KG1 (cell line): Measurements from ENCODE around the gene DHDH.

Source experiments
- DNase-seq: peaks from one replicate; lab custom pipeline; 2025; lab: John Stamatoyannopoulos, UW

Gene DHDH

GRCh38 chr19:48950159-48950558, 16.7 kb downstream of the DHDH start:
- no peak for DNase-seq

- DNase-seq: no peak
These were observed 17.5 kb downstream of the DHDH start for GRCh38 chr19:48950830-48951519.

GRCh38 chr19:48953141-48953540, 19.6 kb downstream of the DHDH start:
- DNase-seq: no peak

GRCh38 chr19:48953990-48954594, 20.6 kb downstream of the DHDH start:
- DNase-seq: no peak

GRCh38 chr19:48954595-48955307, 21.3 kb downstream of the DHDH start, which contains the start of gene BAX:
Gene BAX (plus strand): TSS chr19:48954875. CDS start chr19:48954929, 54 bp downstream.
- DNase-seq: peak; percentile 68

GRCh38 chr19:48955308-48955958, 21.9 kb downstream of the DHDH start:
- no peak for DNase-seq

GRCh38 chr19:48958006-48958405, 24.5 kb downstream of the DHDH start:
- DNase-seq: no peak

- no peak for DNase-seq
These were observed 26.1 kb downstream of the DHDH start for GRCh38 chr19:48959341-48960239.

GRCh38 chr19:48961051-48961649, 27.7 kb downstream of the DHDH start:
- no peak for DNase-seq

GRCh38 chr19:48961673-48962028, 28.2 kb downstream of the DHDH start:
- DNase-seq: no peak

- peak; percentile 60 for DNase-seq
These were observed 28.7 kb downstream of the DHDH start for GRCh38 chr19:48962029-48962848.

- no peak for DNase-seq
These were observed 29.3 kb downstream of the DHDH start for GRCh38 chr19:48962849-48963165.

- no peak for DNase-seq
These were observed 30.1 kb downstream of the DHDH start for GRCh38 chr19:48963371-48964204.

GRCh38 chr19:48964205-48965039, 30.9 kb downstream of the DHDH start:
- no peak for DNase-seq

GRCh38 chr19:48965040-48965805, 31.7 kb downstream of the DHDH start, which contains the start of gene FTL:
Gene FTL (plus strand): TSS chr19:48965309. CDS start chr19:48965508, 199 bp downstream.
- DNase-seq: peak; percentile 92

- peak; percentile 52 for DNase-seq
These were observed 32.5 kb downstream of the DHDH start for GRCh38 chr19:48965806-48966540.
